ENCODE measurements around the gene PEX14. TPM values are rescaled to one million over a fixed set of nuclear protein-coding genes. Genes with fewer than 3 reads are reported as not detected.

Gene PEX14
- total RNA-seq, 2 experiments from 2014 or later, result 17.7 to 19.1 TPM

- no peaks in the 10 kb centered on the region for H3K27me3 Mint-ChIP-seq (ENCODE audit: low read depth)
- H3K9me3 Mint-ChIP-seq (ENCODE audit: insufficient read depth), result no peaks in the 10 kb centered on the region
- H3K4me1 Mint-ChIP-seq (ENCODE audit: low read depth), result peaks cover 23% of the 10 kb centered on the region
- ChIA-PET CTCF (interaction anchor here (1.2 to 7.2 kb wide), 3 partner anchors 9 to 60 kb away, joined by 3 to 50 read pairs (median 5); no protein-coding TSS in a partner anchor), POLR2A (interaction anchor here (0.5 kb wide), 1 partner anchor 59 kb away, joined by 3 read pairs; no protein-coding TSS in a partner anchor)
- ATAC-seq (no peak), DNase-seq (no peak)
- no peak overlapping the region for H3K4me3 Mint-ChIP-seq
- H3K36me3 Mint-ChIP-seq (ENCODE audit: low read depth), result no peaks in the 10 kb centered on the region
- no peak overlapping the region for H3K27ac Mint-ChIP-seq
Measured at GRCh38 chr1:10434590-10434989, 40.2 kb upstream of the PEX14 start.

- H3K4me3 Mint-ChIP-seq, result no peak overlapping the region
- H3K4me1 Mint-ChIP-seq (ENCODE audit: low read depth), result peaks cover 3% of the 10 kb centered on the region
- H3K27ac Mint-ChIP-seq, result no peak overlapping the region
- POLR2A ChIA-PET, result interaction anchor here (0.6 kb wide), 1 partner anchor 121 kb away, joined by 3 read pairs; no protein-coding TSS in a partner anchor
- CTCF ChIA-PET, result interaction anchor here (7.2 kb wide), 1 partner anchor 57 kb away, joined by 50 read pairs; no protein-coding TSS in a partner anchor
- no peaks in the 10 kb centered on the region for H3K27me3 Mint-ChIP-seq (ENCODE audit: low read depth)
- ATAC-seq, result no peak
- no peak for DNase-seq
- peaks cover 1% of the 10 kb centered on the region for H3K36me3 Mint-ChIP-seq (ENCODE audit: low read depth)
- no peaks in the 10 kb centered on the region for H3K9me3 Mint-ChIP-seq (ENCODE audit: insufficient read depth)
Measured at GRCh38 chr1:10437052-10437451, 37.7 kb upstream of the PEX14 start.

GRCh38 chr1:10438677-10439163, 36.0 kb upstream of the PEX14 start:
- Mint-ChIP-seq H3K9me3 (ENCODE audit: insufficient read depth) (no peaks in the 10 kb centered on the region), H3K27me3 (ENCODE audit: low read depth) (no peaks in the 10 kb centered on the region), H3K4me1 (ENCODE audit: low read depth) (peaks cover 2% of the 10 kb centered on the region), H3K36me3 (ENCODE audit: low read depth) (peaks cover 1% of the 10 kb centered on the region), H3K27ac (no peak overlapping the region), H3K4me3 (no peak overlapping the region)
- ChIA-PET CTCF (interaction anchor here (7.2 kb wide), 1 partner anchor 56 kb away, joined by 50 read pairs; no protein-coding TSS in a partner anchor), POLR2A (no interaction called here)
- no peak for ATAC-seq
- no peak for DNase-seq

- CTCF ChIA-PET, result no interaction called here
- DNase-seq (no peak), ATAC-seq (no peak)
- H3K27ac Mint-ChIP-seq, result no peak overlapping the region
- POLR2A ChIA-PET, result no interaction called here
- no peaks in the 10 kb centered on the region for H3K9me3 Mint-ChIP-seq (ENCODE audit: insufficient read depth)
- peaks cover 2% of the 10 kb centered on the region for H3K4me1 Mint-ChIP-seq (ENCODE audit: low read depth)
- H3K27me3 Mint-ChIP-seq (ENCODE audit: low read depth), result no peaks in the 10 kb centered on the region
- peaks cover 1% of the 10 kb centered on the region for H3K36me3 Mint-ChIP-seq (ENCODE audit: low read depth)
- no peak overlapping the region for H3K4me3 Mint-ChIP-seq
Measured at GRCh38 chr1:10440305-10440704, 34.4 kb upstream of the PEX14 start.

- H3K27me3 Mint-ChIP-seq (ENCODE audit: low read depth), result no peaks in the 10 kb centered on the region
- peaks cover 2% of the 10 kb centered on the region for H3K4me1 Mint-ChIP-seq (ENCODE audit: low read depth)
- POLR2A ChIA-PET, result no interaction called here
- CTCF ChIA-PET, result no interaction called here
- ATAC-seq (no peak), DNase-seq (no peak)
- peaks cover 1% of the 10 kb centered on the region for H3K36me3 Mint-ChIP-seq (ENCODE audit: low read depth)
- no peak overlapping the region for H3K27ac Mint-ChIP-seq
- no peaks in the 10 kb centered on the region for H3K9me3 Mint-ChIP-seq (ENCODE audit: insufficient read depth)
- no peak overlapping the region for H3K4me3 Mint-ChIP-seq
Measured at GRCh38 chr1:10440794-10441193, 34.0 kb upstream of the PEX14 start.

GRCh38 chr1:10444248-10444647, 30.5 kb upstream of the PEX14 start:
- no peak for DNase-seq
- Mint-ChIP-seq H3K36me3 (ENCODE audit: low read depth) (peaks cover 1% of the 10 kb centered on the region), H3K9me3 (ENCODE audit: insufficient read depth) (no peaks in the 10 kb centered on the region), H3K27me3 (ENCODE audit: low read depth) (no peaks in the 10 kb centered on the region), H3K27ac (no peak overlapping the region), H3K4me1 (ENCODE audit: low read depth) (no peaks in the 10 kb centered on the region), H3K4me3 (no peak overlapping the region)
- ChIA-PET POLR2A (interaction anchor here (0.6 kb wide), 1 partner anchor 749 kb away, joined by 3 read pairs; no protein-coding TSS in a partner anchor), CTCF (interaction anchor here (1.2 kb wide), 1 partner anchor 13 kb away, joined by 3 read pairs; no protein-coding TSS in a partner anchor)
- ATAC-seq, result no peak

- ChIA-PET CTCF (interaction anchor here (1.2 kb wide), 1 partner anchor 14 kb away, joined by 3 read pairs; no protein-coding TSS in a partner anchor), POLR2A (interaction anchor here (0.6 kb wide), 1 partner anchor 750 kb away, joined by 3 read pairs; no protein-coding TSS in a partner anchor)
- Mint-ChIP-seq H3K4me1 (ENCODE audit: low read depth) (no peaks in the 10 kb centered on the region), H3K36me3 (ENCODE audit: low read depth) (peaks cover 1% of the 10 kb centered on the region), H3K9me3 (ENCODE audit: insufficient read depth) (no peaks in the 10 kb centered on the region), H3K4me3 (no peak overlapping the region), H3K27ac (no peak overlapping the region), H3K27me3 (ENCODE audit: low read depth) (no peaks in the 10 kb centered on the region)
- no peak for DNase-seq
- ATAC-seq, result no peak
Measured at GRCh38 chr1:10444795-10445397, 29.9 kb upstream of the PEX14 start.

GRCh38 chr1:10446790-10447422, 27.8 kb upstream of the PEX14 start:
- Mint-ChIP-seq H3K27ac (no peak overlapping the region), H3K27me3 (ENCODE audit: low read depth) (no peaks in the 10 kb centered on the region), H3K4me1 (ENCODE audit: low read depth) (no peaks in the 10 kb centered on the region), H3K4me3 (no peak overlapping the region), H3K9me3 (ENCODE audit: insufficient read depth) (no peaks in the 10 kb centered on the region), H3K36me3 (ENCODE audit: low read depth) (no peaks in the 10 kb centered on the region)
- ChIA-PET POLR2A (no interaction called here), CTCF (interaction anchor here (1.7 kb wide), 1 partner anchor 237 kb away, joined by 4 read pairs; the partner anchor contains the start of gene KIF1B)
- DNase-seq (no peak), ATAC-seq (no peak)

GRCh38 chr1:10449751-10450150, 25.0 kb upstream of the PEX14 start, which contains the start of gene CORT:
TSS of gene CORT (plus strand) at chr1:10450031. CDS start at chr1:10450224, 193 bp downstream.
- no peak within 1 kb of the TSS for H3K27ac Mint-ChIP-seq
- H3K36me3 Mint-ChIP-seq (ENCODE audit: low read depth), result peaks cover 7% of the 10 kb centered on the region
- ATAC-seq (no peak), DNase-seq (no peak)
- no peak within 1 kb of the TSS for H3K4me3 Mint-ChIP-seq
- POLR2A ChIA-PET, result no interaction called here
- H3K4me1 Mint-ChIP-seq (ENCODE audit: low read depth), result no peaks in the 10 kb centered on the region
- no peaks in the 10 kb centered on the region for H3K27me3 Mint-ChIP-seq (ENCODE audit: low read depth)
- CTCF ChIA-PET, result interaction anchor here (1.1 to 1.3 kb wide), 2 partner anchors 58 to 241 kb away, joined by 3 to 4 read pairs; no protein-coding TSS in a partner anchor
- no peaks in the 10 kb centered on the region for H3K9me3 Mint-ChIP-seq (ENCODE audit: insufficient read depth)

- peaks cover 7% of the 10 kb centered on the region for H3K36me3 Mint-ChIP-seq (ENCODE audit: low read depth)
- no peak for ATAC-seq
- no peaks in the 10 kb centered on the region for H3K27me3 Mint-ChIP-seq (ENCODE audit: low read depth)
- no peak for DNase-seq
- ChIA-PET POLR2A (no interaction called here), CTCF (interaction anchor here (1.1 to 1.3 kb wide), 2 partner anchors 58 to 241 kb away, joined by 3 to 4 read pairs; no protein-coding TSS in a partner anchor)
- H3K9me3 Mint-ChIP-seq (ENCODE audit: insufficient read depth), result no peaks in the 10 kb centered on the region
- no peak overlapping the region for H3K27ac Mint-ChIP-seq
- no peak overlapping the region for H3K4me3 Mint-ChIP-seq
- H3K4me1 Mint-ChIP-seq (ENCODE audit: low read depth), result no peaks in the 10 kb centered on the region
Measured at GRCh38 chr1:10450156-10450814, 24.5 kb upstream of the PEX14 start.

GRCh38 chr1:10450836-10451235, 23.9 kb upstream of the PEX14 start:
- CTCF ChIA-PET, result interaction anchor here (1.3 to 1.9 kb wide), 2 partner anchors 44 to 242 kb away, joined by 4 to 11 read pairs; no protein-coding TSS in a partner anchor
- Mint-ChIP-seq H3K27ac (no peak overlapping the region), H3K9me3 (ENCODE audit: insufficient read depth) (no peaks in the 10 kb centered on the region), H3K4me1 (ENCODE audit: low read depth) (no peaks in the 10 kb centered on the region), H3K27me3 (ENCODE audit: low read depth) (no peaks in the 10 kb centered on the region), H3K4me3 (no peak overlapping the region), H3K36me3 (ENCODE audit: low read depth) (peaks cover 10% of the 10 kb centered on the region)
- POLR2A ChIA-PET, result no interaction called here
- DNase-seq, result no peak
- no peak for ATAC-seq

Data from activated CD8-positive, alpha-beta T cell treated with anti-CD3 and anti-CD28 coated beads, Interleukin-2, amount 10 ng/mL, durations not matched to agents 7 days and 5 days (primary cell).